Choroid plexus epithelial cell (primary cell): Measurements from ENCODE around the gene THSD4.

ENCODE experiments used
- DNase-seq: peaks from one replicate; pipeline ENCODE4 v3.0.0-alpha.2; 2010; ENCODE audit warnings: low read depth
- H3K4me3 ChIP-seq: 2 replicates; pipeline ENCODE4 v1.5.1; 2011; ENCODE audit warnings: low read depth, mild to moderate bottlenecking, control low read depth, low read length, moderate library complexity
- TF ChIP-seq, protein P1 (sequence below): conservative IDR thresholded peaks from 2 replicates; pipeline ENCODE4 v1.5.1; 2011; ENCODE audit warnings: low read depth, mild to moderate bottlenecking, control low read depth, inconsistent platforms, low read length, moderate library complexity

THSD4 gene

DNA sequence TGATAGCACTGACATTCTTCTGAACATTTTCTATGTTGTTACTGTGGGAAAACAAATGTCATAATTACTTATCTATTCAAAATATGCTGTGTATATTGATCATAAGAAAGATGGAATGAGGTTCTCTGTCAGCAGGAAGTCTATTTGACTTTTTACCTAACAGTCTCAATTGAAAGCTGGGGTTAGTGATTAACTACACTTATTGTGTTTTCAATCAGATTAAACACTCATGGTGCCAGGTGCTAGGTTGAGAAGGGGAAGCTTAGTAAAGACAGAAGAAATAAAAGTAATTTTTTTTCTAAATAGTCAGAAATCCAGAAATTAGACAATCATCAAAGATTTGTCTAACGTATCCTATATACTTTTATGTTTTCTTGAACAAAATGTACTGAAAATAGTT is 414.1 kb downstream of the THSD4 start:
- no peak for DNase-seq
- TF ChIP-seq, protein P1, sequence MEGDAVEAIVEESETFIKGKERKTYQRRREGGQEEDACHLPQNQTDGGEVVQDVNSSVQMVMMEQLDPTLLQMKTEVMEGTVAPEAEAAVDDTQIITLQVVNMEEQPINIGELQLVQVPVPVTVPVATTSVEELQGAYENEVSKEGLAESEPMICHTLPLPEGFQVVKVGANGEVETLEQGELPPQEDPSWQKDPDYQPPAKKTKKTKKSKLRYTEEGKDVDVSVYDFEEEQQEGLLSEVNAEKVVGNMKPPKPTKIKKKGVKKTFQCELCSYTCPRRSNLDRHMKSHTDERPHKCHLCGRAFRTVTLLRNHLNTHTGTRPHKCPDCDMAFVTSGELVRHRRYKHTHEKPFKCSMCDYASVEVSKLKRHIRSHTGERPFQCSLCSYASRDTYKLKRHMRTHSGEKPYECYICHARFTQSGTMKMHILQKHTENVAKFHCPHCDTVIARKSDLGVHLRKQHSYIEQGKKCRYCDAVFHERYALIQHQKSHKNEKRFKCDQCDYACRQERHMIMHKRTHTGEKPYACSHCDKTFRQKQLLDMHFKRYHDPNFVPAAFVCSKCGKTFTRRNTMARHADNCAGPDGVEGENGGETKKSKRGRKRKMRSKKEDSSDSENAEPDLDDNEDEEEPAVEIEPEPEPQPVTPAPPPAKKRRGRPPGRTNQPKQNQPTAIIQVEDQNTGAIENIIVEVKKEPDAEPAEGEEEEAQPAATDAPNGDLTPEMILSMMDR: no peak
- H3K4me3 ChIP-seq: no peak overlapping the region

DNA sequence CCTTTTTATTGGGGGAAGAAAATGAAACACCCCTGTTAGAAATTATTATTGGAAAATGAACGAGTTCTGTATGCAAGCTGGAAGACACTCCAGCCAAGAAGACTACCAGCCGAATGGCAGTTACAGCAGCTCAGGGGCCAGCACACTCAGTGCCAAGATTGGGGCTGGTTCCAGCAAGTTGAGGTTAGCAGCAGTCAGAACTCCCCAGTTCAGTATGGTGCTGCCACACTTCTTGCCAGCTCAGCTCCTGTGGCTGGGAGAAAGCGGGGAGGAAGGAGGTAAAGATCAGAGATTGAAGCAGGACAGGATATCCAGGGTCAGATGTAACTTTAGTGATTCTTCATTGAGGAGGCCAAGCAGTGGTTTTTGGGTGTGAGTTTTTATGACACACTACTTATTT is 414.8 kb downstream of the THSD4 start:
- TF ChIP-seq, protein P1: no peak

DNA sequence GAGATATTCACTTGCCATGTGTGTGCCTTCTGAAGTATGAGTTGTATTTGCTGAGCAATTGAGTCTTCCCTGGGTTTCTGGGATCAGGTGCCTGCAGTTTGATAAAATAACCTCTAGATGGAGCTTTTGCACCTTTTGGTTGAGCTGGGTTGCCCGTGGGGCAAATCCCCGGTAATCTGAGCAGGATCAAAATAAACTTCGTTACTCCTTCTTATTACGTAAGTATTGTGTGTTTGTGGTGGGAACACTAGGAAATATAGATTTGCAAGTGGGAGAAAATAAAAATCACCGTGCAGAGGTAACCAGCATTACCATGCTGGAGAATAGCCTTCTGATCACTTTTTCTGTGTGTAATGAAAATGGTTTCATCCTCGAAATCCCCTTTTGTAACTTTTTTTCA is 417.7 kb downstream of the THSD4 start:
- H3K4me3 ChIP-seq: no peak overlapping the region
- DNase-seq: peak; percentile 57
- TF ChIP-seq, protein P1: peak; percentile 82

More for the DNA sequence above, 414.8 kb downstream of the THSD4 start:
- no peak overlapping the region for H3K4me3 ChIP-seq
- no peak for DNase-seq

DNA sequence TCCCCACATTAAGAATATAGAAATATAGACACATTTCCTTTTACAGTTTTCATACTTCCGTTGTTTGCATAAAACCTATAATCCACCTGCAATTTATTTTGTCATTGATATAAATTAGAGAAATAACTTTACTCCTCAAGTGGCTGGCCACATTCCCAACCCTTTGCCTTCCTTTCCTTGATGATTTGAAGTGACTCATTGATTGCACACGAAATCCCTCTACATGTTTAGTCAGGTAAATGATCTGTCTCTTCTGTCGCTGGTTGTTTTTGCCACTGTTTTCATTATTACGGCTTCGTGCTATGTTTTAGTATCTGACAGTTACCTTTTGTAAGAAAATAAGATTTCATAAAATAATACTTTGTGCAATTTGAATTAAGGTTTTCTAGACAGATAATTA is 422.9 kb downstream of the THSD4 start:
- TF ChIP-seq, protein P1: no peak
- no peak overlapping the region for H3K4me3 ChIP-seq
- DNase-seq: no peak

DNA sequence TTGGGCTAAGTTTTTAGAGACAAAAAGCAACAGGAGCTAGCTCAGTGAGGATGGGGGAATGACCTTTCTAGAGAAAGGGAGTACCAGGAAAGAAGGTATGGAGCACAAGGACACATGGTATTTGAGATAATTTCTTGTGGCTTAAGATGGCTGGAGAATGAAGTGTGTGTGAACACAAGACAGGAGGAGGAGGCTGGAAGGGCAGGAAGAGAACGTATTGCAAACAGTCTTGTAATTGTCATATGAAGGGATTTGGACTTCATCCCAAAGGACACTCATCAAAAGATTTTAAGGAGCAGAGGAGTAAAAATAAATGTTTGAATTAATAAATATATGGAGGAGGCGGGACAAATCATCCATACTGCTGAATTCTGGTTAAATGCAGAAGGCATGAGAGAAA is 426.5 kb downstream of the THSD4 start:
- no peak overlapping the region for H3K4me3 ChIP-seq
- TF ChIP-seq, protein P1: no peak
- no peak for DNase-seq

DNA sequence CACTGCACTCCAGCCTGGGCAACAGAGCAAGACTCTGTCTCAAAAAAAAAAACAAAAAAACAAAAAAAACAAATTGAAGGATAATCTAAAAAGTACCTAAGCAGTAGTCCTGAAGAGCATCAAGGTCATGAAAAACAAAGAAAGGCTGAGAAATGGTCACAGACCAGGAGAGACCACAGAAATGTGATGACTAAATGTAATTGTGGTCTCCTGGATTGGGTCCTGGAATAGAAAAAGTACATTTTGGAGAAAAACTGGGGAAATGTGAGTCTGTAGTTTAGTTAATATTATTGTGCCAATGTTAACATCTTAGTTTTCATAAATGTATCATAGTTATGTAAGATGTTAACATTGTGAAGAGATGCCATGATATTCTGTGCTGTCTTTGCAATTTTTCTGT is 427.6 kb downstream of the THSD4 start:
- TF ChIP-seq, protein P1: no peak
- H3K4me3 ChIP-seq: no peak overlapping the region
- DNase-seq: no peak

DNA sequence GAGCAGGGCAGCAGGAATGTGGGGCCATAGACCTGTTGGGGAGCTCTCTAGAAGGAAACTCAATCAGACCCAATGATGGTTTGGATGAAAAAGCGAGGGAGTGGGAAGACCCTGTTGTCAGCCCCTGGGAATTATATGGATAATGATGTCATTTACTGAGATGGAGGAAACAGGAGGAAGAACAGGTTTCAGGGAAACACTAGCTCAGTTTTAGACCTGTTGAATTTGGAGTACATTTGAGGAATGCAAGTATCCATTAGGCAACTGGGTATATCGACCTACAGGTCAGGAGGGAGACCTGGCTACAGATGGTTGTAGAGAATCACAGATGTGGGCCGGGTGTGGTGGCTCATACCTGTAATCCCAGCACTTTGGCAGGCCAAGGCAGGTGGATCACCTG is 428.1 kb downstream of the THSD4 start:
- no peak for DNase-seq
- TF ChIP-seq, protein P1: no peak
- H3K4me3 ChIP-seq: no peak overlapping the region
